ENCODE data around the gene MFSD11.

Gene MFSD11

DNA sequence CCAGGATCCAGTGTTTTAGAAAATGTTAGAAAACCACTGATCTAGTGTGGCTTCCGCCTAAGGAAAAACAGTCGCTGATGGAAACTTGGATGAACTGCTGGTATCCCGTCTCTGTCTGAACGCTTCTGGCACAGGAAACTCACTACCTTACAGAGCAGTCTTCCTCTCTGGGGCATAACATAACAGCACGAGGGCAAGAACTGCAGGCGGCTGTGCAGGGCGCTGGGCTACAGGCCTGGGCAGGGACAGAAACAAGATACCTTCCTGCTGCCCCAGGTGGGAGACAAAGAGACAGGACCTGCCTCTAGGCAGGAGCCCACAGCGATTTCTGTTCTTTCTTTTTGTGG, 37.7 kb upstream of the MFSD11 start:
- TF ChIP-seq EGR1 (IDR thresholded peaks at IDR 0.05) = no peak
- no peak for TF ChIP-seq TEAD4 (IDR thresholded peaks at IDR 0.05)
- TF ChIP-seq EP300 (IDR thresholded peaks at IDR 0.05; ENCODE audit: borderline replicate concordance) = no peak
- no peak for TF ChIP-seq NFIC (IDR thresholded peaks at IDR 0.05)
- TF ChIP-seq, protein P1, sequence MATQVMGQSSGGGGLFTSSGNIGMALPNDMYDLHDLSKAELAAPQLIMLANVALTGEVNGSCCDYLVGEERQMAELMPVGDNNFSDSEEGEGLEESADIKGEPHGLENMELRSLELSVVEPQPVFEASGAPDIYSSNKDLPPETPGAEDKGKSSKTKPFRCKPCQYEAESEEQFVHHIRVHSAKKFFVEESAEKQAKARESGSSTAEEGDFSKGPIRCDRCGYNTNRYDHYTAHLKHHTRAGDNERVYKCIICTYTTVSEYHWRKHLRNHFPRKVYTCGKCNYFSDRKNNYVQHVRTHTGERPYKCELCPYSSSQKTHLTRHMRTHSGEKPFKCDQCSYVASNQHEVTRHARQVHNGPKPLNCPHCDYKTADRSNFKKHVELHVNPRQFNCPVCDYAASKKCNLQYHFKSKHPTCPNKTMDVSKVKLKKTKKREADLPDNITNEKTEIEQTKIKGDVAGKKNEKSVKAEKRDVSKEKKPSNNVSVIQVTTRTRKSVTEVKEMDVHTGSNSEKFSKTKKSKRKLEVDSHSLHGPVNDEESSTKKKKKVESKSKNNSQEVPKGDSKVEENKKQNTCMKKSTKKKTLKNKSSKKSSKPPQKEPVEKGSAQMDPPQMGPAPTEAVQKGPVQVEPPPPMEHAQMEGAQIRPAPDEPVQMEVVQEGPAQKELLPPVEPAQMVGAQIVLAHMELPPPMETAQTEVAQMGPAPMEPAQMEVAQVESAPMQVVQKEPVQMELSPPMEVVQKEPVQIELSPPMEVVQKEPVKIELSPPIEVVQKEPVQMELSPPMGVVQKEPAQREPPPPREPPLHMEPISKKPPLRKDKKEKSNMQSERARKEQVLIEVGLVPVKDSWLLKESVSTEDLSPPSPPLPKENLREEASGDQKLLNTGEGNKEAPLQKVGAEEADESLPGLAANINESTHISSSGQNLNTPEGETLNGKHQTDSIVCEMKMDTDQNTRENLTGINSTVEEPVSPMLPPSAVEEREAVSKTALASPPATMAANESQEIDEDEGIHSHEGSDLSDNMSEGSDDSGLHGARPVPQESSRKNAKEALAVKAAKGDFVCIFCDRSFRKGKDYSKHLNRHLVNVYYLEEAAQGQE (IDR thresholded peaks at IDR 0.05; ENCODE audit: low read depth) = no peak
- no peak for TF ChIP-seq CEBPB (IDR thresholded peaks at IDR 0.05)
- TF ChIP-seq ZBTB7A (IDR thresholded peaks at IDR 0.05; ENCODE audit: low read depth) = no peak
- TF ChIP-seq, protein P2, sequence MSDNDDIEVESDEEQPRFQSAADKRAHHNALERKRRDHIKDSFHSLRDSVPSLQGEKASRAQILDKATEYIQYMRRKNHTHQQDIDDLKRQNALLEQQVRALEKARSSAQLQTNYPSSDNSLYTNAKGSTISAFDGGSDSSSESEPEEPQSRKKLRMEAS (IDR thresholded peaks at IDR 0.05) = no peak
- no peak for TF ChIP-seq RAD21 (IDR thresholded peaks at IDR 0.05; ENCODE audit: low read depth)
- TF ChIP-seq TCF12 (IDR thresholded peaks at IDR 0.05; ENCODE audit: low read depth) = no peak
- no peak for TF ChIP-seq FOXM1 (IDR thresholded peaks at IDR 0.05; ENCODE audit: borderline replicate concordance, low read depth)
- TF ChIP-seq, protein P3, sequence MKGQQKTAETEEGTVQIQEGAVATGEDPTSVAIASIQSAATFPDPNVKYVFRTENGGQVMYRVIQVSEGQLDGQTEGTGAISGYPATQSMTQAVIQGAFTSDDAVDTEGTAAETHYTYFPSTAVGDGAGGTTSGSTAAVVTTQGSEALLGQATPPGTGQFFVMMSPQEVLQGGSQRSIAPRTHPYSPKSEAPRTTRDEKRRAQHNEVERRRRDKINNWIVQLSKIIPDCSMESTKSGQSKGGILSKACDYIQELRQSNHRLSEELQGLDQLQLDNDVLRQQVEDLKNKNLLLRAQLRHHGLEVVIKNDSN (IDR thresholded peaks at IDR 0.05) = no peak
- no peak for TF ChIP-seq TAF1 (IDR thresholded peaks at IDR 0.05; ENCODE audit: low read depth)

DNA sequence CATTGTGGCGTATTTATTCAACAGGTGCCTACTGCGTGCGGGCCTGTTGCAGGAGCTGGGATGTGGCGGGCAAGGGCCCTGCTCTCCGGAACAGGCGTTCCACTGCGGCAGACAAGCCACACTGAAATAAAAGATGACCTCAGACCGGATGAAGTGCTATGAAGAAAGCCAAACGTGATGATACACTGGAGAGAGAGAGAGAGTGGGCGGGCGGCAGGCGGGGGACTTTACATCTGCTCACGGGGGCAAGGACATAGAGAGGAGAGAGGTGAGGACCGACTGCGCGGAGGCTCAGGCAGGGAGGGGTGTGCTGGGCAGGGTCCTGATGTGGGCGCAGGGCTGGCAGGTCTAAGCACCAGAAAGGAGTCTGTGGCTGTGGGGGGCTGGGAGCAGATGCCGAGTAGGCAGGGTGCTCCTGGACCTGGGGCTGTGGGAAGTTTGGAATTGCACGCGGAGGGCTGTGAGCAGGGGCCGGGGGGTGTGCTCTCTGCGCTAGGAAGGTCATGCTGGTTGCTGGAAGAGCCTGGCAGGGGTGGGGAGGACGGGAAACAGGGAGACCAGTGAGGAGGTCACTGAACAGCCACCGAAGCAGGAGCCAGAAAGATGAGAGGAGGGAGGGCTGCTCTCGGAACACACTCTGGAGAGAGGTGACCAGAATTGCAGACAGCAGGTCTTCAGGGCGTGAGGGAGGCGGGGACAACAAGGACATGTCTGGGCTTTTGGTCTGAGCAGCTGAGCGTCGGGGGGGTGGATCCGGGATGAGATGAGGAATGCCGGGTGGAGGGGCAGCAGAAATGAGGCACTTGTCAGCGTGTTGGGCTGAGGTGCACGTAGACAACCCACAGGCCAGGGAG, 37.1 kb upstream of the MFSD11 start:
- TF ChIP-seq TAF1 (IDR thresholded peaks at IDR 0.05; ENCODE audit: low read depth) (no peak), YY1 (IDR thresholded peaks at IDR 0.05; ENCODE audit: low read depth) (no peak), ZBTB7A (IDR thresholded peaks at IDR 0.05; ENCODE audit: low read depth) (no peak), TCF12 (IDR thresholded peaks at IDR 0.05; ENCODE audit: low read depth) (no peak), RAD21 (IDR thresholded peaks at IDR 0.05; ENCODE audit: low read depth) (no peak), CEBPB (IDR thresholded peaks at IDR 0.05) (no peak), NFIC (IDR thresholded peaks at IDR 0.05) (no peak), EP300 (IDR thresholded peaks at IDR 0.05; ENCODE audit: borderline replicate concordance) (no peak), TEAD4 (IDR thresholded peaks at IDR 0.05) (no peak), CREB1 (IDR thresholded peaks at IDR 0.05; ENCODE audit: low read depth) (no peak), EGR1 (IDR thresholded peaks at IDR 0.05) (no peak), FOXM1 (IDR thresholded peaks at IDR 0.05; ENCODE audit: borderline replicate concordance, low read depth) (no peak)
- TF ChIP-seq, protein P1 (IDR thresholded peaks at IDR 0.05; ENCODE audit: low read depth) = no peak
- TF ChIP-seq, protein P2 (IDR thresholded peaks at IDR 0.05) = no peak
- TF ChIP-seq, protein P3 (IDR thresholded peaks at IDR 0.05) = no peak

DNA sequence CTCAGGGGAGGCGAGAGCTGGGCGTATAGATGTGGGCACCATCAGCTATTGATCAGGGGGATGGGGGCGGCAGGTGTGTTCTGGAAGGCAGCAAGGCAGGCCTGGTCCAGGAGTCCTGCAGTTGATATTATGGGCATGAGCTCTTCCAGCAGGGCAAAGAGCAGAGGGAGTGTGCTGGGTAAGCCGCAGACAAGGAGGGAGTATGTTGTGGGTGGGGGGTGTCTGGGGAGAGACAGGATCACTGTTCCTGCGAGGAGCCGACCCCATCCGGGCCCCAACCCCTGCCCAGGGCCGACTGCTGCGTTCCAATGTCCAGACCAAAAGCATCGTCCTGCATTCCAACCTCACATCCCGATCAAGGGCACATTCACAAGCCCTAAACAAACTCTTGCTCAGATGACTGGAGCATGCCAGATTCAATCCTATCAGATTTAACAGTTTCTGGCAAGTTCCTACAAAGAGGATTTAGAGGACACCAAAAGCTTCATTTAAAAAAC, 36.4 kb upstream of the MFSD11 start:
- TF ChIP-seq TCF12 (IDR thresholded peaks at IDR 0.05; ENCODE audit: low read depth) = no peak
- TF ChIP-seq TAF1 (IDR thresholded peaks at IDR 0.05; ENCODE audit: low read depth) = no peak
- TF ChIP-seq, protein P2 (IDR thresholded peaks at IDR 0.05) = no peak

DNA sequence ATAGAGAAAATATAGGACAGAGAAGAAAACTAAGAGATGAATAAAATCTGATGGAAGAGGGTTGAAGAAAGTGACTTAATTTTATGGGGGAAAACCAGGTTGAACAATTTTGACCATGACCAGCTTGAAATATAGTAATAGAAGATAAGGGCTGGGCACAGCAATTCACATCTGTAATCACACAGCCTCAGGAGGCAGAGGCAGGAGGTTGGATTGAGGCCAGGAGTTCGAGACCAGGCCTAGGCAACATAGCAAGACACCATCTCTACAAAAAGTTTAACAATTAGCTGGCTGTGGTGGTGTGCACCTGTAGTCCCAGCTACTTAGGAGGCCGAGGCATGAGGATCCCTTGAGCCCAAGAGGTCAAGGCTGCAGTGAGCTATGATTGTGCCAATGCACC, 35.8 kb upstream of the MFSD11 start:
- TF ChIP-seq RAD21 (IDR thresholded peaks at IDR 0.05; ENCODE audit: low read depth) (no peak), CREB1 (IDR thresholded peaks at IDR 0.05; ENCODE audit: low read depth) (no peak)

DNA sequence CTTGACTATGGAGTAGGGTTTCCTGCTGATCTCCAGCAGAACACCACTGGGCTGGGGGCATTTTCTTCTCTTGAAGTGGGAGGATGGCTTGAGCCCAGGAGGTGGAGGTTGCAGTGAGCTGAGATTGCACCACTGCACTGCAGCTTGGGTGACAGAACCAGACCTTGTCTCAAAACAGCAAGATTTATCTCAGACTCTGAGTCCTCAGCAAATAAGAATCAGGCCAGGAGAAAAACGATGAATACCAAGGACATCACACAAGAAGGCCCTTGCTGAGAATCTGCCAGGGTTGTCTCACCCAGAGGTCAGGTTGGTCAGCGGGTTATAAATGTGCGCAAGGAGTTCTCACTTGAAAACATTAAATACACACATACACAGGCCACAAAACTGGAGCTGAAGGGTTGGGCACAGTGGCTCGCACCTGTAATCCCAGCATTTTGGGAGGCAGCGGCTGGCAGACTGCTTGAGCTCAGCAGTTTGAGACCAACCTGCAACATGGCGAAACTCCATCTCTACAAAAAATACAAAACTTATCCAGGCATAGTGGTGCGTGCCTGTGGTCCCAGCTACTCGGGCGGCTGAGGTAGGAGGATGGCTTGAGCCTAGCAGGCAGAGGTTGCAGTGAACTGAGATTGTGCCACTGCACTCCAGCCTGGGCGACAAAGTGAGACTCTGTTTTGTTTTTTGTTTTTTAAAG, 34.8 kb upstream of the MFSD11 start:
- TF ChIP-seq EGR1 (IDR thresholded peaks at IDR 0.05) (no peak), CREB1 (IDR thresholded peaks at IDR 0.05; ENCODE audit: low read depth) (no peak), TCF12 (IDR thresholded peaks at IDR 0.05; ENCODE audit: low read depth) (no peak), TEAD4 (IDR thresholded peaks at IDR 0.05) (no peak), RAD21 (IDR thresholded peaks at IDR 0.05; ENCODE audit: low read depth) (no peak), NFIC (IDR thresholded peaks at IDR 0.05) (no peak), FOXM1 (IDR thresholded peaks at IDR 0.05; ENCODE audit: borderline replicate concordance, low read depth) (no peak), ZBTB7A (IDR thresholded peaks at IDR 0.05; ENCODE audit: low read depth) (no peak), CEBPB (IDR thresholded peaks at IDR 0.05) (no peak), TAF1 (IDR thresholded peaks at IDR 0.05; ENCODE audit: low read depth) (no peak), YY1 (IDR thresholded peaks at IDR 0.05; ENCODE audit: low read depth) (no peak), EP300 (IDR thresholded peaks at IDR 0.05; ENCODE audit: borderline replicate concordance) (no peak)
- TF ChIP-seq, protein P3 (IDR thresholded peaks at IDR 0.05) = no peak
- TF ChIP-seq, protein P2 (IDR thresholded peaks at IDR 0.05) = no peak
- TF ChIP-seq, protein P1 (IDR thresholded peaks at IDR 0.05; ENCODE audit: low read depth) = no peak
